IMR-90 (cell line): ENCODE results near the gene LRFN2. TPM values are rescaled to one million over a fixed set of nuclear protein-coding genes. Genes with fewer than 3 reads are reported as not detected.

Source experiments
- ATAC-seq: fragments of 200-7000 bp; cut with Tn5 transposase; 2 replicates; pipeline ENCODE4 v1.9.1; 2020; ENCODE audit warnings: low read depth, mild to moderate bottlenecking, moderate library complexity
- BruUV-seq: library from RNA; stranded (reverse); fragments of 400-500 nt; replicated peaks from 2 replicates; lab custom pipeline; 2021; lab: Mats Ljungman, UMichigan
- CTCF ChIA-PET: fragments of 300-600 bp; formaldehyde crosslinking; extraction: SDS; loops from one replicate; lab custom pipeline; 2021; ENCODE audit warnings: antibody characterized with exemption; lab: Yijun Ruan, JAX
- POLR2A ChIA-PET: fragments of 300-600 bp; sonication (Branson Sonifier 250); formaldehyde crosslinking; loops from one replicate; lab custom pipeline; 2022; ENCODE audit warnings: antibody characterized with exemption; ENCODE audit not compliant: unreplicated experiment; lab: Charles Lee
- DNase-seq: peaks from one replicate; pipeline ENCODE4 v3.0.0; 2013
- H2AFZ ChIP-seq: replicated peaks from 2 replicates; pipeline ENCODE3; 2013; ENCODE audit warnings: low read length, mild to moderate bottlenecking; ENCODE audit not compliant: poor library complexity
- H2AK5ac ChIP-seq: 2 replicates; pipeline ENCODE4 v1.6.1; 2013; ENCODE audit warnings: low read depth, low read length, inconsistent platforms
- H2AK9ac ChIP-seq: replicated peaks from 2 replicates; pipeline ENCODE3; 2013; ENCODE audit warnings: mild to moderate bottlenecking, low read depth, low read length, moderate library complexity; ENCODE audit not compliant: poor library complexity
- H2BK120ac ChIP-seq: 2 replicates; pipeline ENCODE4 v1.6.1; 2013; ENCODE audit warnings: low read depth, low read length, inconsistent platforms
- H2BK15ac ChIP-seq: 3 replicates; pipeline ENCODE4 v1.6.1; 2013; ENCODE audit warnings: low read depth, low read length, inconsistent platforms
- H2BK20ac ChIP-seq: 2 replicates; pipeline ENCODE4 v1.6.1; 2013; ENCODE audit warnings: low read depth, mild to moderate bottlenecking, inconsistent platforms, low read length, moderate library complexity
- H2BK5ac ChIP-seq: 2 replicates; pipeline ENCODE4 v1.6.1; 2013; ENCODE audit warnings: mild to moderate bottlenecking, low read depth, low read length, inconsistent platforms; ENCODE audit not compliant: poor library complexity, severe bottlenecking
- H3K14ac ChIP-seq: replicated peaks from 2 replicates; pipeline ENCODE4 v1.6.1; 2013; ENCODE audit warnings: low read depth, low read length, inconsistent platforms
- H3K18ac ChIP-seq: 2 replicates; pipeline ENCODE4 v1.6.1; 2013; ENCODE audit warnings: low read depth, low read length, control low read depth
- H3K23ac ChIP-seq: 2 replicates; pipeline ENCODE4 v1.6.1; 2013; ENCODE audit warnings: low read depth, low read length, inconsistent platforms
- H3K27ac ChIP-seq: 2 replicates; pipeline ENCODE4 v1.5.1; 2013; ENCODE audit warnings: mild to moderate bottlenecking, control low read depth, low read length; ENCODE audit not compliant: insufficient read depth
- H3K27me3 ChIP-seq: 2 replicates; pipeline ENCODE4 v1.6.1; 2013; ENCODE audit warnings: low read length; ENCODE audit not compliant: control insufficient read depth, insufficient read depth
- H3K36me3 ChIP-seq: 2 replicates; pipeline ENCODE4 v1.6.1; 2013; ENCODE audit warnings: low read length, mixed read lengths; ENCODE audit not compliant: control insufficient read depth, insufficient read depth
- H3K4ac ChIP-seq: 2 replicates; pipeline ENCODE4 v1.6.1; 2013; ENCODE audit warnings: low read depth, low read length, inconsistent platforms
- H3K4me1 ChIP-seq: 2 replicates; pipeline ENCODE4 v1.6.1; 2013; ENCODE audit warnings: low read length, mixed read lengths; ENCODE audit not compliant: control insufficient read depth, insufficient read depth
- H3K4me2 ChIP-seq: 2 replicates; pipeline ENCODE4 v1.6.1; 2013; ENCODE audit warnings: low read depth, mild to moderate bottlenecking, control low read depth, low read length, moderate library complexity
- H3K4me3 ChIP-seq: 2 replicates; pipeline ENCODE4 v1.5.1; 2013; ENCODE audit warnings: low read depth, mild to moderate bottlenecking, control low read depth, low read length, moderate library complexity; ENCODE audit not compliant: insufficient read depth
- H3K56ac ChIP-seq: 2 replicates; pipeline ENCODE4 v1.6.1; 2013; ENCODE audit warnings: low read length, inconsistent platforms; ENCODE audit not compliant: insufficient read depth; ENCODE audit errors: extremely low read depth
- H3K79me1 ChIP-seq, 2 experiments: 2 replicates each; pipeline ENCODE4 v1.6.1; 2013; ENCODE audit warnings: low read length in 2 of 2, inconsistent platforms in 1 of 2, low read depth in 1 of 2
- H3K9ac ChIP-seq: 2 replicates; pipeline ENCODE4 v1.6.1; 2013; ENCODE audit warnings: low read depth, low read length, control low read depth
- H3K9me1 ChIP-seq: 2 replicates; pipeline ENCODE4 v1.6.1; 2013; ENCODE audit warnings: low read length, inconsistent platforms; ENCODE audit not compliant: insufficient read depth
- H3K9me3 ChIP-seq: 2 replicates; pipeline ENCODE4 v1.6.1; 2013; ENCODE audit warnings: low read length; ENCODE audit not compliant: control insufficient read depth, insufficient read depth
- H4K20me1 ChIP-seq: 2 replicates; pipeline ENCODE4 v1.6.1; 2013; ENCODE audit warnings: low read length, inconsistent platforms; ENCODE audit not compliant: insufficient read depth
- H4K5ac ChIP-seq: 2 replicates; pipeline ENCODE4 v1.6.1; 2013; ENCODE audit warnings: mild to moderate bottlenecking, low read depth, low read length, control low read depth
- H4K8ac ChIP-seq, 2 experiments: 2 replicates each; pipeline ENCODE4 v1.6.1; 2013; ENCODE audit warnings: low read depth in 2 of 2, low read length in 2 of 2, control low read depth in 1 of 2, inconsistent platforms in 1 of 2
- H4K91ac ChIP-seq: 2 replicates; pipeline ENCODE4 v1.6.1; 2013; ENCODE audit warnings: low read depth, low read length, inconsistent platforms; ENCODE audit not compliant: insufficient read depth
- BHLHE40 ChIP-seq: fragments of 150-350 bp; IDR thresholded peaks from 2 replicates; pipeline ENCODE4 v1.6.1; 2016; ENCODE audit warnings: mild to moderate bottlenecking, low read depth, low read length
- CEBPB ChIP-seq: IDR thresholded peaks from 2 replicates; pipeline ENCODE4 v1.6.1; 2012; ENCODE audit warnings: low read depth, low read length, improper control_type of control experiment
- CHD1 ChIP-seq: IDR thresholded peaks from 2 replicates; pipeline ENCODE4 v1.6.1; 2012; ENCODE audit warnings: low read depth, low read length, improper control_type of control experiment
- CTCF ChIP-seq: conservative IDR thresholded peaks from 2 replicates; pipeline ENCODE4 v1.5.1; 2012; ENCODE audit warnings: mild to moderate bottlenecking, low read depth, low read length, improper control_type of control experiment
- ELK1 ChIP-seq: fragments of 150-350 bp; IDR thresholded peaks from 2 replicates; pipeline ENCODE4 v1.6.1; 2016; ENCODE audit warnings: low read depth, mild to moderate bottlenecking, low read length, moderate library complexity, borderline replicate concordance
- FOS ChIP-seq: fragments of 150-350 bp; IDR thresholded peaks from 2 replicates; pipeline ENCODE4 v1.6.1; 2016; ENCODE audit warnings: low read depth, low read length
- MAFK ChIP-seq: IDR thresholded peaks from 2 replicates; pipeline ENCODE4 v1.6.1; 2012; ENCODE audit warnings: low read depth, low read length, improper control_type of control experiment
- MAZ ChIP-seq: IDR thresholded peaks from 2 replicates; pipeline ENCODE4 v1.6.1; 2012; ENCODE audit warnings: low read depth, mild to moderate bottlenecking, low read length, improper control_type of control experiment, moderate library complexity, borderline replicate concordance
- MXI1 ChIP-seq: IDR thresholded peaks from 2 replicates; pipeline ENCODE4 v1.6.1; 2012; ENCODE audit warnings: low read depth, mild to moderate bottlenecking, low read length, moderate library complexity, borderline replicate concordance
- NFE2L2 ChIP-seq: fragments of 150-350 bp; IDR thresholded peaks from 2 replicates; pipeline ENCODE4 v1.6.1; 2016; ENCODE audit warnings: low read depth, mild to moderate bottlenecking, low read length
- POLR2A ChIP-seq: IDR thresholded peaks from 2 replicates; pipeline ENCODE4 v1.6.1; 2012; ENCODE audit warnings: mild to moderate bottlenecking, low read depth, low read length
- RAD21 ChIP-seq: IDR thresholded peaks from 2 replicates; pipeline ENCODE4 v1.6.1; 2012; ENCODE audit warnings: low read length, improper control_type of control experiment
- RCOR1 ChIP-seq: IDR thresholded peaks from 2 replicates; pipeline ENCODE4 v1.6.1; 2012; ENCODE audit warnings: mild to moderate bottlenecking, low read length, improper control_type of control experiment; ENCODE audit not compliant: insufficient replicate concordance
- RFX5 ChIP-seq: IDR thresholded peaks from 2 replicates; pipeline ENCODE4 v1.8.0; 2012; ENCODE audit warnings: low read depth, mild to moderate bottlenecking, low read length, moderate library complexity
- SMC3 ChIP-seq: fragments of 150-350 bp; IDR thresholded peaks from 2 replicates; pipeline ENCODE4 v1.6.1; 2016; ENCODE audit warnings: low read depth, mild to moderate bottlenecking, antibody characterized with exemption, low read length, moderate library complexity
- USF2 ChIP-seq: fragments of 150-350 bp; IDR thresholded peaks from 2 replicates; pipeline ENCODE4 v1.6.1; 2017; ENCODE audit warnings: mild to moderate bottlenecking, antibody characterized with exemption, low read length, low read depth
- WGBS, 2 experiments: methylation state at CpG; one replicate each; pipeline versions ENCODE4 v1.1.5 to v1.1.7; 2013; ENCODE audit warnings: missing lambda C conversion rate in 2 of 2; ENCODE audit not compliant: insufficient read length in 1 of 2; ENCODE audit errors: extremely low coverage in 2 of 2; 5-methylcytosine and 5-hydroxymethylcytosine counted together
- dilution Hi-C: fragments of 300-500 bp; cut with HindIII; formaldehyde crosslinking; loops from one replicate; pipeline ENCODE4 v1.14.3; 2018; ENCODE audit warnings: low sequenced_read_pairs; ENCODE audit not compliant: unreplicated experiment
- in situ Hi-C: fragments of 300-500 bp; cut with MboI; formaldehyde crosslinking; loops from 3 replicates; pipeline ENCODE4 v1.14.3; 2019; ENCODE audit warnings: low sequenced_read_pairs, inconsistent platforms, mixed read lengths
- intact Hi-C: fragments of 100-400 bp; cut with micrococcal nuclease; formaldehyde crosslinking; loops from 2 replicates; pipeline ENCODE4 v1.10.0; 2022
- polyA plus RNA-seq, 3 experiments: library from polyadenylated mRNA; depleted of rRNA; stranded (reverse); fragments of >200 nt; gene quantifications; 2 replicates each; pipeline ENCODE4 v1.2.3, GENCODE V29; 2012; ENCODE audit warnings: low replicate concordance in 1 of 3
- total RNA-seq: library from RNA; depleted of rRNA; stranded (reverse); fragments of >200 nt; gene quantifications from 2 replicates; pipeline ENCODE4 v1.2.3, GENCODE V29; 2012

The LRFN2 gene
- total and polyA plus RNA-seq, 2 of the 4 experiments (the other 2 are of a cell fraction) = not detected

- Histone ChIP-seq H3K4me3 (no peak overlapping the region), H3K18ac (no peak overlapping the region), H2BK15ac (no peak overlapping the region), H3K36me3 (no peaks in the 10 kb centered on the region), H4K20me1 (no peaks in the 10 kb centered on the region), H3K9me1 (no peaks in the 10 kb centered on the region), H2AFZ (no peak overlapping the region), H3K14ac (no peak overlapping the region), H3K56ac (no peak overlapping the region), H3K79me1 (no peaks in the 10 kb centered on the region), H3K23ac (no peak overlapping the region), H2AK9ac (no peak overlapping the region), H4K8ac (no peak overlapping the region), H2BK5ac (no peak overlapping the region), H3K4ac (no peak overlapping the region), H3K27ac (no peak overlapping the region), H4K5ac (no peak overlapping the region), H3K4me2 (no peak overlapping the region), H3K9me3 (no peaks in the 10 kb centered on the region), H4K91ac (no peak overlapping the region), H3K4me1 (no peaks in the 10 kb centered on the region), H3K27me3 (no peaks in the 10 kb centered on the region; the same call in 1 of the 2 replicates), H2BK120ac (no peak overlapping the region), H3K9ac (no peak overlapping the region), H2AK5ac (no peak overlapping the region), H2BK20ac (no peak overlapping the region)
- in situ Hi-C loops (no loop called here), dilution Hi-C loops (no loop called here), intact Hi-C loops (no loop called here)
- no CpG with 5 or more reads among the region's 9 CpGs for WGBS, 2 experiments
- POLR2A ChIA-PET = no interaction called here
- DNase-seq (no peak), ATAC-seq (no peak)
- BruUV-seq = no TSS peak
- TF ChIP-seq CEBPB = no peak
- no peak for TF ChIP-seq FOS
- no peak for TF ChIP-seq MAZ
- TF ChIP-seq RCOR1 = no peak
- no peak for TF ChIP-seq BHLHE40
- no peak for TF ChIP-seq NFE2L2
- no peak for TF ChIP-seq SMC3
- no peak for TF ChIP-seq ELK1
- TF ChIP-seq CTCF = no peak
- TF ChIP-seq MAFK = no peak
- no peak for TF ChIP-seq USF2
- TF ChIP-seq RAD21 = no peak
- TF ChIP-seq POLR2A = no peak
- no peak for TF ChIP-seq RFX5
- TF ChIP-seq CHD1 = no peak
- TF ChIP-seq MXI1 = no peak
- CTCF ChIA-PET = no interaction called here
These were observed 48.6 kb downstream of the LRFN2 start for GRCh38 chr6:40538556-40538955.
